ENCODE data around the gene LRRN4. TPM values are rescaled to one million over a fixed set of nuclear protein-coding genes. Genes with fewer than 3 reads are reported as not detected.

The LRRN4 gene
- total and polyA plus RNA-seq, 2 of the 8 experiments (the other 6 are each of a cell fraction or from before 2014, with no cell fraction given), result 0.21 to 0.89 TPM

GRCh38 chr20:6081236-6081635, 27.4 kb upstream of the LRRN4 start (continued):
- TF ChIP-seq SIRT6 (IDR thresholded peaks at IDR 0.05; ENCODE audit: low read length), result no peak
- no peak for TF ChIP-seq POU5F1 (IDR thresholded peaks at IDR 0.05; ENCODE audit: low read depth, low read length)
- no peak for TF ChIP-seq TCF12 (IDR thresholded peaks at IDR 0.05; ENCODE audit: low read depth, low read length)
- no peak for TF ChIP-seq JUN (IDR thresholded peaks at IDR 0.05; ENCODE audit: low read depth, low read length)

All from H1 (cell line).